ENCODE results near the gene ATP8A2.

Gene ATP8A2

GRCh38 chr13:26011208-26011573 is 639.4 kb downstream of the ATP8A2 start:
- DNase-seq (ENCODE audit: low read depth in 2 of 2), result no peak

- DNase-seq (ENCODE audit: low read depth in 2 of 2), result peak; percentile 17 to 19
These were observed 640.4 kb downstream of the ATP8A2 start for GRCh38 chr13:26011996-26012821.

DNA sequence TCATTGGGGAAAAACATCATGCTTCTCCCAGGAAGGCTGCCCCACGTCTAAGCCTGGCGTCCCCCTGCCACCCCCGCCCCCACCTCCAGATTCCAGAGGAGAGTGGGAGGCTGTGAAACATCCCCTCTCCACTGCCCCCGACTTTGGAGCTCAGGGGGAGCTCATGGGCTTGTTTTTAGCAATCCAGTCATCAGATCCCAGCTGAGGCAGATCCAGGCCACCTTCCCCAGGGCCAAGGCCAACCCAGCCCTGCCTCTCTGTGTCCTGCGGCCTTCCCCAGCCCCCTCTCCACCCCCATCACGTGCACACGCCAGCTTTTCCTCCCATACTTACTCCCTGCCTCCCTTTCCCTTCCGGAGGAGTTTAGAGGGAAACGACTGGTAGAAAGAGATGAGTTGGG is 641.2 kb downstream of the ATP8A2 start:
- no peak for DNase-seq (ENCODE audit: low read depth in 2 of 2)

- no peak for DNase-seq (ENCODE audit: low read depth in 2 of 2)
These were observed 643.7 kb downstream of the ATP8A2 start for GRCh38 chr13:26015271-26016125.

DNA sequence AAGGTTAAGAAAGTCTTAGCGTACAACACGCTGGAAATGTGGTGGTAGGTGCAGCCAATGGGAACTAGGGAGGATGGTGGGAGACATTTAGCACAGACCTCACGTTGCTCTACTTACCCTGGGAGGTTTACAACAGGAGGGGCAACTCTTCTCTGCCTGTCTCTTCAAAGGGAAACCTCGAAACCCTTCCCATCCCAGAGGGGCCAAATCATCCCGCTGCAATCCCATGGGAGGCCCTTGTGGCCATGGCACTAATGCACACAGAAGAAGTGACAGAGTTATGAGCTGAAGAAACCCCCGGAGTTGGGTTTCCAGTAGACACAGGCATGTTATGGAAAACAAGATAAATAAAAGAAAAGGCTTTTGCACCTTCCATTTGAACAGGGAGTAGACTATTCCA is 644.4 kb downstream of the ATP8A2 start:
- no peak for DNase-seq (ENCODE audit: low read depth in 2 of 2)

- DNase-seq (ENCODE audit: low read depth in 2 of 2), result no peak
These were observed 645.6 kb downstream of the ATP8A2 start for GRCh38 chr13:26017196-26017921.

DNA sequence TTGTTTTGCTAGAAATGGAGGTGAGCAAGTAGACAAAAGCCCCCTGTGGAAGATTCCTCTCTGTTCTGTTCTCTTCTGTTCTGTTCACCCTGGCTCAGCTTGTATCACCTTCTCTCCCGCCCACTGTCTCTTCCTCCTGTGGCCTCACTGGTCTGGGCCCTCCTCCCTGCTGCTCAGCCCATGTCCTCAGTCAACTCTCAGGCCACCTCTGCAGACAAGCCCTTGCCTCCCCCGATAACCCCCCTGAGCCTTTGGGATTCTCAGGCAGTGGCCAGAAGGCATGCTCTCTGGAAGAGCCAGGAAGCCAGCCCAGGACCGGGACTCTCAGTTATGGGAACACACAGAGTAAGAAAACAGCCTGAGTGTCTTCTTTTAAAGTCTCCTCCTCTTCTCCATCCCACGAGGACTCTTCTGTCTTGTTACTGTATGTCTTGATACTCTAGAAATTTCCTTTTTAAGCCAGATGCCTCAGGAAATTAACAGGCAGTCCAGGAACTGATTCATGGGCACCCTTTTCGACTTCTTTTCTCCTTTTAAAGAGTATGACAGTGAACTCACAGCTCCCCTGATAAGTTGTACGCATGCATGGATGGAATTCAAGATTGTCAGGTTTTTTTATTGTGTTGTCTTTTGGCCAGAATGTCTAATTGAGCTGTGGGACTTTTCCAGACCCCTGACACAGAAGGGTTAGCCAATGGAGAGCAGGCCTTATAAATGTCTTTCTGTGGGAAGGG is 646.3 kb downstream of the ATP8A2 start:
- DNase-seq (ENCODE audit: low read depth in 2 of 2), result no peak

- no peak for DNase-seq (ENCODE audit: low read depth in 2 of 2)
These were observed 647.5 kb downstream of the ATP8A2 start for GRCh38 chr13:26019251-26019650.

DNA sequence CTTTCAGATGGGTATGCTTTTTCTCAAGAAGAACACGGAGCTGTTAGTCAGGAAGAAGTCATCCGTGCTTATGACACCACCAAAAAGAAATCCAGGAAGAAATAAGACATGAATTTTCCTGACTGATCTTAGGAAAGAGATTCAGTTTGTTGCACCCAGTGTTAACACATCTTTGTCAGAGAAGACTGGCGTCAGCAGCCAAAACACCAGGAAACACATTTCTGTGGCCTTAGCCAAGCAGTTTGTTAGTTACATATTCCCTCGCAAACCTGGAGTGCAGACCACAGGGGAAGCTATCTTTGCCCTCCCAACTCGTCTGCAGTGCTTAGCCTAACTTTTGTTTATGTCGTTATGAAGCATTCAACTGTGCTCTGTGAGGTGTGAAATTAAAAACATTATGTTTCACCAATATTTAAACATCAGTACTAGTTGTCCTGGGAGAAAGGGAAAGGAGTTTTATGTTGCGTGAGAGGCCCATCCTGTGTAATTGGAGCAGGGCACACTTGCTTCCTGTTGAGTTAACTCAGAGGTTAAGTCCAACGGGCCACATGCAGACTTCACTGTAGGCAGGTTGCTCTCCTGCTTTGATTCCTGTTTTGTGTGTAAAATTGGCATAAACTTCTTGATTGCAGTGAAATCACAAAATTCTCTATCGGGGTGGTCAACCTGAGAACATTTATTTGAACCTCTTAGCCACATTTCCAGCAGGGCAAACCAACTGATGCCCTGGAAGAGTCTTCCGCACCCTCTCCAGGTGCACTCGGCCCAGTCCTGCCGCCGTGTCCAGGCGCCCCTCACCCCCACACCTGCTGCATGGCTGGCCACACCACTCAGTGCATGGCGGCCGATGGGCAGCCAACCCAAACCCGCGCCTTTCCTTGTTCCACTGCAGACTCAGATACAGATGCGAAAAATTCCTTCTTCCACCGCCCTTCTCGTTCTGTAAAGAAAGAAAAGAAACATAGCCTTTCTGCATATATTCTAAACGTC is 648.4 kb downstream of the ATP8A2 start:
- no peak for DNase-seq (ENCODE audit: low read depth in 2 of 2)

DNA sequence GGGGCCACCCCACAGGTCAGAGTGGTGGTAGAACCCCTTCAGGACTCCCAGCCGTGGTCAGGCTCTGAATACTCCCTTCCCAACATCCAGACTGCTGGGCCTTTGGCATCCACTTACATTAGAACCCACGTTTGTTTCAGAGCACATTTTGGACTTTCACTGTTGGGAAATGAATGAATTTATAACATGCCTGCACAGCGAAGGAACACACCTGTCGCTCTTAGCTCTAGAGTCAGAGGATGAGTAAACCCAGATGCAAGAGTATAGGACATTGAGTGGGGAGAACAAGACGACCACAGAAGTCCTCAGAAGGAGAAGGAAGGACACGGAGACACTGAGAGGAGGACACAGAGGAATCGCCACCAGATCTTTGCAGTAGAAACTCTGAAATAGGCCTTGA is 649.1 kb downstream of the ATP8A2 start:
- no peak for DNase-seq (ENCODE audit: low read depth in 2 of 2)

GRCh38 chr13:26021516-26021915 is 649.7 kb downstream of the ATP8A2 start:
- no peak for DNase-seq (ENCODE audit: low read depth in 2 of 2)

DNA sequence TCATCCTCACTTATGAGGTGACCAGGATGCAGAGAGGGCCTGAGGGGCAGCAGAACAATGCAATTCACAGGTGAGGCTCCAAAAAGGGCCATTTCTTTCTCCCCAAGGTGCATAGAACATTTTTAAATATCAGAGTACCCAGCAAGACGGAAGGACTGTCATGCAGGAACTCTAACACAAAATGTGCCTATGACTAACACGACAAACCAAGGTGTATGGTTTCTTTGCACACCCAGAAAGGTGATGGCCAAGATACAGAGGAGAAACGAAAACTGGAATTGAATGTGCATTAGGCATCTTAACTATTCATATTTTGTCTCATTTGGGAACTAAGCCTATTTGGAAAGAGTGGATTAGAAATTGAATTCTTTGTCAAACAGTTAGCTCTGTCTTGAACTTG is 650.2 kb downstream of the ATP8A2 start:
- DNase-seq (ENCODE audit: low read depth in 2 of 2), result no peak

GRCh38 chr13:26022538-26023292 is 650.9 kb downstream of the ATP8A2 start:
- no peak for DNase-seq (ENCODE audit: low read depth in 2 of 2)

- DNase-seq (ENCODE audit: low read depth in 2 of 2), result no peak
These were observed 652.8 kb downstream of the ATP8A2 start for GRCh38 chr13:26024558-26024957.

DNA sequence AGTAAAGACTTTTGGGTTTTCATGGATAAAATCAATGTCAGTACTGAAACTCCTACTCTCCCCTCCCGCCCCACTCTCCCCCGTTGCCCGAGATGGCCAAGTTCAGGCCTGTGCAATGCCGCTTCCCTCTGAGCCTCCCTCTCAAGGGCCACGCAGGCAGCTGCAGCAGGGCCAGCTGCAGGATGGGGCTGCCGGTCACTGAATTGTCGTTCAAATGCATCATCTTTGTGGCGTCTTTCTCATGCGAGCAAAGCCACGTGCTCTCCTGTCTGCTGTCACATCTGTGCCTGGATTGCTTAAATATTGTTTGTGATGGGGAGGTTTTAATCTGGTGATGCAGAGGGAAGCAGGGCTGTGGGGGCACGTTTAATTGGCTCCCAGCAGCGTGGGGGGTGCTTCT is 653.4 kb downstream of the ATP8A2 start:
- DNase-seq (ENCODE audit: low read depth in 2 of 2), result no peak

- DNase-seq (ENCODE audit: low read depth in 2 of 2), result no peak
These were observed 654.0 kb downstream of the ATP8A2 start for GRCh38 chr13:26025771-26026170.

DNA sequence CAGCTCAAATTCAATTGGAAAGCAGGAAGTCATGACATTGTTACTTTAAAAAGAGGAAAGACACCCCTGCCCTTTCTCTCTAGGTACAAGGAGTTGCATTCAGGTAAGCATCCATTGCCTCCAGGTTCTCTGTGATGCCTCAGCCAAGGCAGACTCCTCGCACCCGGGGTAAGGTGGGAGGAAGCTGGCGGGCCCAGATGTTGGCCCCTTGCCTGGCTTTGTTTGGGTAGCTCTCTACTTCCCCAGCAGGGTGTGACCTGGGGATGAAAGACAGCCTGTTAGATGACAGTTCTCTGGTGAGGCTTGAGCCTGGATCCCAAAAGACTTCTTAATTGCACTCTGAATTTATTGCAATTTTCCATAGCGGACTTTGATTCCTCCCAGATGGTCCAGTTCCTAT is 654.4 kb downstream of the ATP8A2 start:
- no peak for DNase-seq (ENCODE audit: low read depth in 2 of 2)

DNA sequence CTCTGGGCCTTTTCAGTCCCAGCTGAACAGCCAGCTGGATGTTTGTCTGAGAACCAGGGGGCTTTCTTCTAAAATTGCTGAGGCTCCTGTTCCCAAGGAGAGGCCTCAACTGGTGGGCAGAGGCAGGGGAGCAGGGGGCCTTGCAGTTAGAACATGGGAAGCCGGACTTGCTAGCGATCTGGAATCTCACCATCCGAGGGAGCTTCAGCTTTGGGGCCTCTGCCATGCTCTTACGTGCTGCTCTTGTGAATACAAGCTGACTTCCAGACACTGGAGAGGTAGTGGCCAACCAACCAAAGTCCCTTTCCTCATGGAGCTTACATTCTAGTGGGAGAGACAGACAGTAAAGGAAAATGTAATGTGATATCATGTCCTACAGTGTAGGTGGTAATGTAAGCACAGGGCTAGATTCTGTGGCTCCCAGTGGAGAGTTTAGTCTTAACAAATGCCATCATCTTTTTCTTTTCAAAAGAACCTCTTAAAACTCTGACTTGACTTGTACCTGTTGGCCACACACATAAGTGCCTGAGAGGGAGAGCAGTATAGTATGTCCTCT is 657.9 kb downstream of the ATP8A2 start:
- no peak for DNase-seq (ENCODE audit: low read depth in 2 of 2)

GRCh38 chr13:26030331-26030730 is 658.6 kb downstream of the ATP8A2 start:
- no peak for DNase-seq (ENCODE audit: low read depth in 2 of 2)

All from stimulated activated CD4-positive, alpha-beta T cell treated with anti-CD3 and anti-CD28 coated beads, Interleukin-12 subunit alpha, Interleukin-12 subunit beta, amount 100 ng/mL, for 24 hours (primary cell).